Body of pancreas (tissue), 4 donors: ENCODE data around the gene NMT1. TPM values are rescaled to one million over a fixed set of nuclear protein-coding genes. Genes with fewer than 3 reads are reported as not detected.

Experiments used
- ATAC-seq: fragments of 150-250 bp; one replicate; pipeline ENCODE4 v1.9.1; 2016
- DNase-seq, 4 donors: peaks; one replicate each; pipeline ENCODE4 v3.0.0-alpha.2; 2019
- H3K27ac ChIP-seq, 4 donors: fragments of 200-600 bp; sonication (generic); 1 replicate in 3 of 4; 2 replicates in 1 of 4; pipeline versions ENCODE4 v1.5.1 to v1.6.1; 2016 to 2019; ENCODE audit warnings: mild to moderate bottlenecking in 1 of 4, mixed read lengths in 1 of 4, moderate library complexity in 1 of 4
- H3K27me3 ChIP-seq, 2 donors: fragments of 200-600 bp; sonication (generic); one replicate each; pipeline ENCODE4 v1.6.0; 2016; ENCODE audit warnings: mild to moderate bottlenecking in 1 of 2
- H3K36me3 ChIP-seq, 2 donors: fragments of 200-600 bp; sonication (generic); replicated peaks in 1 of 2; 2 replicates each; pipeline ENCODE4 v1.5.1; 2016; ENCODE audit warnings: low read depth in 2 of 2; ENCODE audit not compliant: insufficient read depth in 1 of 2
- H3K4me1 ChIP-seq: fragments of 200-600 bp; sonication (generic); one replicate; pipeline ENCODE4 v1.6.0; 2016
- H3K4me3 ChIP-seq, 2 donors: fragments of 200-600 bp; sonication (generic); 1 replicate in 1 of 2; 2 replicates in 1 of 2; pipeline ENCODE4 v1.5.1; 2016 to 2019
- H3K9me3 ChIP-seq, 3 donors: fragments of 200-600 bp; sonication (generic); 1 replicate in 2 of 3; 2 replicates in 1 of 3; pipeline ENCODE4 v1.5.1; 2016
- CTCF ChIP-seq, 7 experiments: fragments of 450-650 bp in 4 of 7; fragments of 200-600 bp in 3 of 7; sonication (generic) in 3 of 7; IDR thresholded peaks; one replicate each; pipeline ENCODE4 v1.5.1; 2016 to 2019; ENCODE audit warnings: antibody characterized with exemption in 7 of 7
- POLR2A ChIP-seq, 3 donors: fragments of 450-650 bp; IDR thresholded peaks; one replicate each; pipeline ENCODE4 v1.6.1; 2016; ENCODE audit warnings: antibody characterized with exemption in 3 of 3, mild to moderate bottlenecking in 2 of 3
- WGBS, 2 donors: methylation state at CpG; one replicate each; pipeline ENCODE4 v1.1.5; 2017; 5-methylcytosine and 5-hydroxymethylcytosine counted together
- intact Hi-C: fragments of 100-400 bp; cut with DNase I; formaldehyde crosslinking; loops from one replicate; pipeline ENCODE4 v1.15.1; 2023
- total RNA-seq, 2 donors: library from RNA; depleted of rRNA; stranded (reverse); fragments of >200 nt; gene quantifications; one replicate each; pipeline ENCODE4 v1.1.0, GENCODE V29; 2016

The NMT1 gene
- total RNA-seq, 2 donors from 2014 or later: 26.5 to 33.9 TPM

- Histone ChIP-seq H3K27me3 (no peaks in the 10 kb centered on the region), H3K4me1 (peaks cover 9% of the 10 kb centered on the region), H3K27ac (no peak overlapping the region), H3K36me3 (no peaks in the 10 kb centered on the region), H3K4me3 (no peak overlapping the region), H3K9me3 (no peaks in the 10 kb centered on the region)
- WGBS, 2 donors: 78 to 87% methylated on average over 4 of the region's 4 CpGs
- ATAC-seq: no peak
- DNase-seq: no peak
- TF ChIP-seq POLR2A (IDR thresholded peaks at IDR 0.05): no peak
- no peak for TF ChIP-seq CTCF (IDR thresholded peaks at IDR 0.05)
- intact Hi-C loops: no loop called here
Observed at GRCh38 chr17:45040459-45040858, 20.7 kb upstream of the NMT1 start.

- ATAC-seq (no peak), DNase-seq (no peak)
- no peak overlapping the region for H3K4me3 ChIP-seq
- intact Hi-C loops: no loop called here
- no peak for TF ChIP-seq POLR2A (IDR thresholded peaks at IDR 0.05)
- TF ChIP-seq CTCF (IDR thresholded peaks at IDR 0.05): no peak
- no peaks in the 10 kb centered on the region for H3K36me3 ChIP-seq
- peaks cover 9% of the 10 kb centered on the region for H3K4me1 ChIP-seq
- no peak overlapping the region for H3K27ac ChIP-seq
- 74 to 83% methylated on average over 11 of the region's 11 CpGs for WGBS, 2 donors
- H3K27me3 ChIP-seq: no peaks in the 10 kb centered on the region
- no peaks in the 10 kb centered on the region for H3K9me3 ChIP-seq
Observed at GRCh38 chr17:45042346-45043120, 18.6 kb upstream of the NMT1 start.

- DNase-seq (no peak), ATAC-seq (no peak)
- WGBS, 2 donors: 83 to 87% methylated on average over 18 of the region's 18 CpGs
Observed at GRCh38 chr17:45043813-45044540, 17.1 kb upstream of the NMT1 start.

DNA sequence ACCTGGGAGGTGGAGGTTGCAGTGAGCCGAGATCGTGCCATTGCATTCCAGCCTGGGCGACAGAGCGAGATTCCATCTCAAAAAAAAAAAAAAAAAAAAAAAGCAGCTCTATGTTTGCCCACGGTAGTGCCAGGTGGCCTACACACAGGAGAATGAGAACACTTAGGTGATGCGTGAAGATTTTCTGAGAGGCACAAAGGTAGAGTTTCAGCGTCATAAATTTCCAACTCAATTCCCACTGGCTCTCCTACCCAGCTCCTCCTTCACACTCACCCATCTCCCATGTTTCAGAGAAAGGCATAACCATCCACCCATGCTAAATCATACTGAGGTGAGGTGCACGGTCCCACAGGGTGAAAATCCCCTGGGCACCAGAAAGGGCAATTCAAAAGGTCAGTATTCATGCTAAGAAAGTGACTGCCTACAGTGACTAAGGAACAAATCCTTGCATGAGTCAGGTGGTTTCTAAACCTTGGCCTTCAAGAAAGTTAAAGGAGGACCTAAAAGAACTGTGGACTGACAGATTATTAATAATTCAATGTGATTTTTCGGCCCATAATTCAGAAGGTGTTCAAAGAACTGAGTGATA lies 14.5 kb upstream of the NMT1 start:
- intact Hi-C loops: no loop called here
- no peak overlapping the region for H3K4me3 ChIP-seq
- no peaks in the 10 kb centered on the region for H3K36me3 ChIP-seq
- DNase-seq: no peak
- ATAC-seq: no peak
- no peak overlapping the region for H3K27ac ChIP-seq
- peaks cover 29% of the 10 kb centered on the region for H3K4me1 ChIP-seq
- H3K9me3 ChIP-seq: no peaks in the 10 kb centered on the region
- no peaks in the 10 kb centered on the region for H3K27me3 ChIP-seq
- 86 to 90% methylated on average over 9 of the region's 9 CpGs for WGBS, 2 donors
- TF ChIP-seq CTCF (IDR thresholded peaks at IDR 0.05) (no peak), POLR2A (IDR thresholded peaks at IDR 0.05) (no peak)

More at GRCh38 chr17:45043813-45044540, 17.1 kb upstream of the NMT1 start:
- Histone ChIP-seq H3K27ac (no peak overlapping the region), H3K4me1 (peaks cover 11% of the 10 kb centered on the region), H3K27me3 (no peaks in the 10 kb centered on the region), H3K4me3 (no peak overlapping the region), H3K36me3 (no peaks in the 10 kb centered on the region), H3K9me3 (no peaks in the 10 kb centered on the region)
- TF ChIP-seq CTCF (IDR thresholded peaks at IDR 0.05): no peak
- intact Hi-C loops: no loop called here
